Cortex of kidney (tissue), 1 donor: ENCODE measurements around the gene IFNG-AS1.

Source experiments
- DNase-seq: peaks from one replicate; lab custom pipeline; 2025; lab: John Stamatoyannopoulos, UW

Gene IFNG-AS1

GRCh38 chr12:67989184-67989920, at the start of gene IFNG-AS1:
Gene IFNG-AS1 (plus strand): TSS chr12:67989447.
- DNase-seq = no peak

DNA sequence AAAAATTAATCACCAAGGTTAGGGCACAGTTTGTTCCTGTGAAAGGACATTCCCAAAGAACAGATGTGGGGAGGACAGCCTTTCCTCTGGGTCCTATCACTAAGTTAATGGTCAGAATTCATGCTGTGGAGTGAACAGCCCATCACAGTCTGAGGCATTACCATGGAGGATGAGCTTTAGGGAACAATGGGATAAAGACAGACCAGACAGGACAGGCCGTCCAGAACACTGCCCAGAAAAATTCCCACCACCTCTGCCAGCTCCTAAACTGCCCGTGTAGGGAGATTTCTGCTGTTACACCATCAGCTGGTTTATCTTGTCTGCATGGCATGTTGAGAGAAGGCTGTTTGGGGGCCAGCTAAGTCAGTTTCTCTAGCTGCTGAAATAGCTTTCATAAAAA, 49.6 kb upstream of the IFNG-AS1 start:
- no peak for DNase-seq

GRCh38 chr12:67940780-67941243, 48.4 kb upstream of the IFNG-AS1 start:
- DNase-seq = no peak

DNA sequence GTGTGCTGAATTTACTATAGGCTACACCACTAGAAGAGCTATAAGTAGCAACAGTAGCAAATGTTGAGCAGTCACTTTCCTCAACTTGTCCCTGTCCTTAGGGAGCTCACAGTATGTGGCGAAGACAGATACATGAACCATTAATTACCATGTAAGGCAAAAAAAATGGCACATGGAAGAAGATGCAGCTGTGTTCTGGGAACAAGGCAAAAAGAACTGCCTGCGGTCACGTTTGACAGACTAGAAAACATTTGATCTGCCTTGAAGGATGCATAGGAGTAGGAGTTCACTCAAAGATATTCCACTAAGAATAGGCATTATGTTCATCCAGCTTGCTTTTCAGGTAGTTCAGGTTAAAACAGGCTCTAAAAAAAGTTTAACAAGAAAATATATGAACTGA, 46.5 kb upstream of the IFNG-AS1 start:
- no peak for DNase-seq

GRCh38 chr12:67943141-67943892, 45.9 kb upstream of the IFNG-AS1 start:
- no peak for DNase-seq

- no peak for DNase-seq
These were observed 45.2 kb upstream of the IFNG-AS1 start for GRCh38 chr12:67944093-67944492.

- no peak for DNase-seq
These were observed 36.5 kb upstream of the IFNG-AS1 start for GRCh38 chr12:67952787-67953186.

DNA sequence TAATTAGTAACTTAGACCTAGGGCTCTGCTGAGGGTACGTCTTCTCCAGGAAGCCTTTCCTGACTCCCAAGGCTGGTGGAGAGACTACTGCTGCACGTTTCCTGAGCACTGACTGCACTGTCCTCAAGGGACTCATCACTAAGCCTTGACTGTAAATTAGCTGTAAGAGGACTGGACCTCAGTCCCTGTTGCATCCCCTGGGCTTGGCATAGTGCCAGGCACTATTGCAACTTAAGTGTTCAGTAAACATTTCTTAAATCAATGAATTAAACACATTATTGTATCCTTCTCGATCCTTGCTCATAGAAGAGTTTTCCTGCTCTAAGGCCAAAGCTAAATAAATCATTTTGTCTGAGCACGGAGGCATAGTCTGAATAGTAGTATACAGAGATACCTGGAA, 31.9 kb upstream of the IFNG-AS1 start:
- DNase-seq = no peak

GRCh38 chr12:67958187-67958586, 31.1 kb upstream of the IFNG-AS1 start:
- no peak for DNase-seq

GRCh38 chr12:67964456-67964855, 24.8 kb upstream of the IFNG-AS1 start:
- DNase-seq = no peak

GRCh38 chr12:67966560-67966959, 22.7 kb upstream of the IFNG-AS1 start:
- DNase-seq = no peak

DNA sequence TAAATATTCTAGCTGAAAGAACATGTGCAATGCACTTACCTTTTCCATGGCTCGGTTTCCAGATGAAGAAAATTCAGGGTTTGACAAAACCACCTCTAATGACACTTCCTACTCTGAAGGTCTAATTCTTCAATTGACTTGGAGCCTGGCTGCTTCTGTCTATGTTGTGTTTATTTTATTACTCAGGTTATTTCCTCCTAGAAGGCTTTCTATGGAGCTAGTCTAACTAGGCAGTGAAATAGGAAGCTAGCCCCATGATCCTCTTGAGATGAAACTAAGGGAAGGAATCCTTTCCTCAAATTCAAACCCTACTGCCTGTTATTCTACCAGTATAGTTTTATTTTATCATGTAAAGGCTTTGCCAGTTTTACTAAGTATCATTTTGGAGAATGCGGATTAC, 20.9 kb upstream of the IFNG-AS1 start:
- DNase-seq = no peak

- DNase-seq = no peak
These were observed 20.5 kb upstream of the IFNG-AS1 start for GRCh38 chr12:67968725-67969124.

DNA sequence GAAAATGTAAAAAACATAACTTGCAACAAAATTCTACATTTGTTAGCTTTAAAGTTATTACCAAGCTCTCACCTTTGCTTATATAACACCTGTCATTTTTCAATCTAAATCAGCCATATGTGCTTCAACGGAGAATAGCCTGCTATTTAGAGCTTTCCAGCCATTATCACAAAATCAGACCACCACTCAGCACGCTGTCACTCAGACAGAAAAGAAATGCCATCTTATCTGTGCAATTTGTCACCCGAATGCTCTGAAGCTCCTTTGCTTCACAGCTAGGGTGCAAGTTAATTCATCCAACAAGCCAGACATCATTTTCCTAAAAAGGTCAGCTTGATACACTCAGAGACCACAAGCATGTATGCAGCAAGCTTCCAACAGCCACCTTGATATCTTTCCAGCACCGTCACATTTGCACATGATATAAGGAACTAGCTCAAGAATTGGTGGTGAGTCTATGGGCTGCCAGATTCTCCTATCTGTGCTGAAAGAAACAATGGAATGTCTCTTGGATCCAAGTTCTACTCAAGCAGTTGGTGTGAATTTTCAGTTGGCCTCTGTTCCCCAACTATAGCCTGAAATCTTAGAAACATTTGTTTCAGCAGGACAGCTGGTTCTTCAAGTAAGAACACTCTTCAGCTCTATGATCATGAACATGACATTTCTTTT, 20.0 kb upstream of the IFNG-AS1 start:
- DNase-seq = no peak

DNA sequence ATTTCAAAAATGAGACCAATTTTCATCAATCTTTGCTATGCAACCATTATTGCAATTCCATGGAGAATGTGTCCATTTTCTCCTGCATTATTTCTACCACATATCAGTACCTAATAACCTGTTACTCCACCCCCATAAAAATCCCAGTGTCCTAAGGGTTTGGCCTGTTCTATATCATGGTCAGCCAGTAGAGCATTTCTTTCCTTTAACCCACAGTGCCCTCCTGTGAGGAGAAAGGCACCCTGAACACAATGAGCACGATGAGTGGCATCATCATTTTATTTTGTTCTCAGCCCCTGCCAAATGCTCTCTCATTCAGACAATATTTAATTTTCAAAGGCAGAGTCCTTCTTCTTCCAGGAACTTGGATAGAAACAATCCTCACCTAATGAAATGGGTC, 11.6 kb upstream of the IFNG-AS1 start:
- no peak for DNase-seq

DNA sequence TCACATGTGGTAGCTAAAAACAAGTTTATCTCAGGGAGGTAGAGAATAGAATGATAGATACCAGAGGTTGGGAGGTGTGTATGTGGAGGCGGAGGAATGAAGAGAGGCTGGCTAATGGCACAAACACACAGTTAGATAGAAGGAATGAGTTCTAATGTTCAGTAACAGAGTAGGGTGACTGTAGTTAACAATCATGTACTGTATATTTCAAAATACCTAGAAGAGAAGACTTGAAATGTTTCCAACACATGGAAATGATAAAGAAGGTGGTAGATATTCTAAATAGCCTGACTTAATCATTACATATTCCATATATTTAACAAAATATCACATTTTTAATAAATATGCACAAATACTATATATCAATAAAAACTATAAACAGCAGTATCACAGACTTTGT, 8.9 kb upstream of the IFNG-AS1 start:
- no peak for DNase-seq

- DNase-seq = no peak
These were observed 7.7 kb upstream of the IFNG-AS1 start for GRCh38 chr12:67981287-67982162.

DNA sequence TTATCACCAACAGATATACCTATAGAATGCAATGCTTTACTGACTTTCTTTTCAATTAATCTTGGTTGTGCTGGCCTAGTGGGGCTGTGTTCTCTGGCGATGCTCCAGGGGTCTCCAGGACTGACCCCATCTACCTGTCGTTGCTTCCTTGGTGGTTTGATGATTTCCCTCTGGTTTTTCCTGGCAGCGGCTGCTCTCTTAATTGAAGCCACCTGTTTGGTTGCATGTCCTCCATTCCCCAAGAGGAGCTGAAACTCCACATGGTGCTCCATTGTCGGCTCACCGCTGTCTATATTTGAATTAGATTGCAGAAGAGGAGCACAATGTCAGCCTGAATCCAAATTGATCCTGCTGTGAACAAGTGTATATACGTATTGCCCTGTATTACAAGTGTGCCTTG, 7.1 kb upstream of the IFNG-AS1 start:
- no peak for DNase-seq

DNA sequence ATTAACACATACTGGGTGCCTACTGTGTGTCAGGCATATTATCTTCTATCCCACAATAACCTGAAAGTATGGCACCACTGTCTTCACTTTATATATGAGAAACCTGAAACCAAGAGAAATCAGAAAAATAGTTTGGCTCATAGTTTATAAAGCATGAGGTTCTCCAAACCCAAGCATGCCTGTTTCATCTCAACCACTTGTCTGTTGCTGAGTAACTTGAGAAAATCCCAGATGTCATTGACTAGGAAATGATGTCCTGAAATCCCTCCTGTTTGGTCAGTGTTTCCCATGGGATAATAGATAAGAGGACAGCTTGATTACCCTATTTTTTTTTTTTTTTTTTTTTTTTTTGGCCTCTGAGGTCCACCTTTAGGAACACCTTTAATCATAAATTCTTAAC, 2.6 kb upstream of the IFNG-AS1 start:
- no peak for DNase-seq

GRCh38 chr12:67988601-67989021, 636 bp upstream of the IFNG-AS1 start:
- no peak for DNase-seq

- no peak for DNase-seq
These were observed 1.9 kb downstream of the IFNG-AS1 start for GRCh38 chr12:67991158-67991557.

- no peak for DNase-seq
These were observed 3.9 kb downstream of the IFNG-AS1 start for GRCh38 chr12:67993143-67993542.
